ENCODE measurements around the gene GPD1L.

DNA sequence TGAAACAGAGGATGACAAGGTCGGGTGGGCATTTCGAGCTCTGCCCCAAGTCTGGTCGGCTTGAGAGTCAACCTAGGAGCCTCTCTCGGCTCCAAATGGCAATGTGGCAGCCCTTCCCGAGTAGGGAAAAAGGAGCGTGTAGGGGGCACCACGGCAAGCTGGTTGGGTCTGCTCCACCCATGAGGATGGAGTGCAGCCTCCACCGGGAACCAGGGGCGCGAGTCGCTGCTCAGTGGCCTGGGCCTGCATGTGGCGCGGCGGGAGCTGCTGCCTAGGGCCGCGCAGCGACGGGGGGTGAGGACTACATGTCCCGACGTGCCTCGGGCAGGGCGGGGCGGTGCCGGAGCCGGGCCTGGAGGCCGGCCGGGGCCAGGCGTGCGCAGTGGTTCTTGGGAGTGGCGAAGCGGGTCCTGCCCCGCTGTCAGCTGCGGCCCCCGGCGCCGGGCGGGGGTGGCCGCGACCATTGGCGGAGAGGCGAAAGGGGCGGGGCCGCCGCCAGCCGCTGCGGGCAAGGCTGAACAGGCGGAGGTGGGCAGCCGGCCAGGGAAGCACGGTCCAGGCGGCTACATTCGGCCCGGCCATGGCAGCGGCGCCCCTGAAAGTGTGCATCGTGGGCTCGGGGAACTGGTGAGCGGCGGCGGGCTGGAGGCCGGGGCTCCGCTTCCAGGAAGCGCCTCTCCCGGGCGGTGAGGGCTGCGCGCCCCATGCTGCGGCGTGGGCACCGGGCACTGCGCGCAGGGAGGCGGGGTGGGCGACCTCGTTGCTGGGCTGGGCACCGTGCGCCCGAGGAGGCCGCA, at the start of gene GPD1L:
- TF ChIP-seq, protein P1, sequence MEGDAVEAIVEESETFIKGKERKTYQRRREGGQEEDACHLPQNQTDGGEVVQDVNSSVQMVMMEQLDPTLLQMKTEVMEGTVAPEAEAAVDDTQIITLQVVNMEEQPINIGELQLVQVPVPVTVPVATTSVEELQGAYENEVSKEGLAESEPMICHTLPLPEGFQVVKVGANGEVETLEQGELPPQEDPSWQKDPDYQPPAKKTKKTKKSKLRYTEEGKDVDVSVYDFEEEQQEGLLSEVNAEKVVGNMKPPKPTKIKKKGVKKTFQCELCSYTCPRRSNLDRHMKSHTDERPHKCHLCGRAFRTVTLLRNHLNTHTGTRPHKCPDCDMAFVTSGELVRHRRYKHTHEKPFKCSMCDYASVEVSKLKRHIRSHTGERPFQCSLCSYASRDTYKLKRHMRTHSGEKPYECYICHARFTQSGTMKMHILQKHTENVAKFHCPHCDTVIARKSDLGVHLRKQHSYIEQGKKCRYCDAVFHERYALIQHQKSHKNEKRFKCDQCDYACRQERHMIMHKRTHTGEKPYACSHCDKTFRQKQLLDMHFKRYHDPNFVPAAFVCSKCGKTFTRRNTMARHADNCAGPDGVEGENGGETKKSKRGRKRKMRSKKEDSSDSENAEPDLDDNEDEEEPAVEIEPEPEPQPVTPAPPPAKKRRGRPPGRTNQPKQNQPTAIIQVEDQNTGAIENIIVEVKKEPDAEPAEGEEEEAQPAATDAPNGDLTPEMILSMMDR (IDR thresholded peaks at IDR 0.05): peak in 1 of 12 donors; percentile 7
- peak; percentile 19 to 76 for TF ChIP-seq POLR2A (IDR thresholded peaks at IDR 0.05)

Measured in heart left ventricle (tissue), 13 donors.